Adrenal gland (tissue), 12 donors: ENCODE measurements around the gene FASN. TPM values are rescaled to one million over a fixed set of nuclear protein-coding genes. Genes with fewer than 3 reads are reported as not detected.

Source experiments
- DNase-seq, 7 donors: peaks; one replicate each; pipeline ENCODE4 v3.0.0-alpha.2; 2019 to 2020
- H3K27ac ChIP-seq, 5 donors: fragments of 200-600 bp; sonication (generic) in 4 of 5; 1 replicate in 3 of 5; 2 replicates in 2 of 5; pipeline versions ENCODE4 v1.5.1 to v1.8.0; 2016 to 2020; ENCODE audit warnings: mild to moderate bottlenecking in 1 of 5
- H3K27me3 ChIP-seq: fragments of 200-600 bp; 2 replicates; pipeline ENCODE4 v1.8.0; 2021
- H3K36me3 ChIP-seq, 2 donors: fragments of 200-600 bp; replicated peaks in 1 of 2; 1 replicate in 1 of 2; 2 replicates in 1 of 2; pipeline versions ENCODE4 v1.5.1 to v1.8.0; 2018 to 2022
- H3K4me1 ChIP-seq, 2 donors: fragments of 200-600 bp; replicated peaks in 1 of 2; 1 replicate in 1 of 2; 2 replicates in 1 of 2; pipeline versions ENCODE4 v1.5.1 to v1.8.0; 2018 to 2021
- H3K4me3 ChIP-seq, 4 donors: fragments of 200-600 bp; sonication (generic) in 3 of 4; one replicate each; pipeline ENCODE4 v1.5.1; 2016 to 2018
- H3K9me3 ChIP-seq, 3 donors: fragments of 200-600 bp; sonication (generic) in 1 of 3; replicated peaks in 1 of 3; 1 replicate in 2 of 3; 2 replicates in 1 of 3; pipeline versions ENCODE4 v1.5.1 to v1.8.0; 2016 to 2021
- POLR2A ChIP-seq, 2 donors: fragments of 450-650 bp; IDR thresholded peaks; one replicate each; pipeline ENCODE4 v1.6.1; 2017; ENCODE audit warnings: antibody characterized with exemption in 2 of 2, mild to moderate bottlenecking in 2 of 2, moderate library complexity in 1 of 2
- WGBS, 4 donors: extraction: QIAGEN DNeasy Blood & Tissue Kit in 2 of 4; methylation state at CpG; one replicate each; pipeline versions ENCODE4 v1.1.5 to v1.1.7; 2013 to 2017; 5-methylcytosine and 5-hydroxymethylcytosine counted together
- intact Hi-C, 2 donors: fragments of 100-400 bp; cut with DNase I; formaldehyde crosslinking; loops; one replicate each; pipeline versions ENCODE4 v1.14.1 to v1.15.0; 2022 to 2023
- polyA plus RNA-seq, 3 donors: library from polyadenylated mRNA; stranded (reverse); fragments of 200-250 nt in 2 of 3; fragments of 350-450 nt in 1 of 3; fragmentation: Illumina TruSeq in 1 of 3; extraction: RNeasy Lipid Tissue Mini Kit (QIAGEN cat#74804) in 1 of 3; gene quantifications; one replicate each; pipeline ENCODE4 v1.2.3, GENCODE V29; 2013 to 2014
- total RNA-seq, 9 donors: library from RNA; depleted of rRNA in 4 of 9; stranded (reverse); fragments of >200 nt in 4 of 9; fragments of 120-200 nt in 1 of 9; fragmentation: NEBNext Ultra II Directional in 1 of 9; extraction: Animal tissue kit (Norgen Biotek cat#: 25700) in 1 of 9; gene quantifications; one replicate each; pipeline versions ENCODE4 v1.1.0 to v1.2.4, GENCODE V29; 2013 to 2023
- TF ChIP-seq, protein P1 (sequence below), 6 experiments: fragments of 450-650 bp in 4 of 6; fragments of 200-600 bp in 2 of 6; sonication (generic) in 1 of 6; IDR thresholded peaks; 1 replicate in 5 of 6; 2 replicates in 1 of 6; pipeline versions ENCODE4 v1.5.1 to v1.8.0; 2016 to 2021; ENCODE audit warnings: antibody characterized with exemption in 6 of 6, mild to moderate bottlenecking in 2 of 6, moderate library complexity in 1 of 6
- donor health status: healthy with polysubstance abuse.
- donor health status: Bipolar disorder and iron deficiency.
- donor health status: DM: yes; HTN: yes; CAD: no.
- donor health status: DM: no; HTN: no; CAD: no.
- donor health status: DM: no; HTN: no; CAD: no.
- donor health status: DM: yes; HTN: yes; CAD: no.

FASN gene
- total and polyA plus RNA-seq, 12 donors = 18.9 to 276 (median 79.7) TPM

DNA sequence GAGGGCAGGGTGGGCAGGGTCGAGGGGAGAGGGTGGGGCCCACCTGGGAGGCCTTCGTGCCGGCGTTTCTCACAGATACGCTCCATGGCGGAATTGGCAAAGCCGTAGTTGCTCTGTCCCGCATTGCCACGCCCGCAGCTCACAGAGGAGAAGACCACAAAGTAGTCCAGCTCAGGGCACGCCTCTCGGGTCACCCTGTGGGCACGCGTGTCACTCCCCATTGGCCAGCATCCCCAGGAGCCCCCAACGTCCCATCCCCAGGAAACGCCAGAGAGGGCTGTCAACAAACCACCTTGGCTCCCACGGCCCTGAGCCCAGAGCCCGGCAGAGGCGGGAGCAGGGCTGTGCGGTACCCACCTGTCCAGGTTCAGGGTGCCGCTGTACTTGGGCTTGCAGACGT lies 16.1 kb downstream of the FASN start:
- no peaks in the 10 kb centered on the region for H3K27me3 ChIP-seq
- intact Hi-C loops = no loop called here
- TF ChIP-seq POLR2A (IDR thresholded peaks at IDR 0.05) = no peak
- TF ChIP-seq, protein P1, sequence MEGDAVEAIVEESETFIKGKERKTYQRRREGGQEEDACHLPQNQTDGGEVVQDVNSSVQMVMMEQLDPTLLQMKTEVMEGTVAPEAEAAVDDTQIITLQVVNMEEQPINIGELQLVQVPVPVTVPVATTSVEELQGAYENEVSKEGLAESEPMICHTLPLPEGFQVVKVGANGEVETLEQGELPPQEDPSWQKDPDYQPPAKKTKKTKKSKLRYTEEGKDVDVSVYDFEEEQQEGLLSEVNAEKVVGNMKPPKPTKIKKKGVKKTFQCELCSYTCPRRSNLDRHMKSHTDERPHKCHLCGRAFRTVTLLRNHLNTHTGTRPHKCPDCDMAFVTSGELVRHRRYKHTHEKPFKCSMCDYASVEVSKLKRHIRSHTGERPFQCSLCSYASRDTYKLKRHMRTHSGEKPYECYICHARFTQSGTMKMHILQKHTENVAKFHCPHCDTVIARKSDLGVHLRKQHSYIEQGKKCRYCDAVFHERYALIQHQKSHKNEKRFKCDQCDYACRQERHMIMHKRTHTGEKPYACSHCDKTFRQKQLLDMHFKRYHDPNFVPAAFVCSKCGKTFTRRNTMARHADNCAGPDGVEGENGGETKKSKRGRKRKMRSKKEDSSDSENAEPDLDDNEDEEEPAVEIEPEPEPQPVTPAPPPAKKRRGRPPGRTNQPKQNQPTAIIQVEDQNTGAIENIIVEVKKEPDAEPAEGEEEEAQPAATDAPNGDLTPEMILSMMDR (IDR thresholded peaks at IDR 0.05) = no peak
- no peaks in the 10 kb centered on the region for H3K9me3 ChIP-seq
- H3K4me1 ChIP-seq = no peaks in the 10 kb centered on the region
- peaks cover 0 to 84% of the 10 kb centered on the region in 2 donors for H3K36me3 ChIP-seq
- no peak overlapping the region for H3K4me3 ChIP-seq
- WGBS, 4 donors = 91 to 98% (median 93%) methylated on average over 19 to 22 of the region's 22 CpGs; no CpG with 5 or more reads in 1 of the 4 donors
- no peak overlapping the region for H3K27ac ChIP-seq
- no peak for DNase-seq

DNA sequence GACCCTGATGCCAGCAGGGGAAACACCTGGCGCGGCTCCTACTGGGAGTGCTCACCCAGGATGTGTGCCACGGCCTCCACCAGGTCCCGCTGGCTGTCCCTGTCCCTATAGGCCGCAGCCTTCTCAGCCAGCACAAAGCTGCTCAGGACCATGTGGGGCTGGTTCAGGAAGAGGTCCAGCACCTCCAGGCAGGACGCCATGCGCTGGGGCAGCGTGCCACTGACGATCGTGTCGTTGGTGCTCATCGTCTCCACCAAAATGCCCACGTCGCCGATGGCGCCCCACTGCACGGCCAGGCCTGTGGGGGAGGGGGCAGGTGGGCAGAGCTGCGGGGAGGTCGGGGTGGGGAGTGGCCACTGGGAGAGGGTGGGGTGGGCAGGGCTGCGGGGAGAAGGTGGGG lies 16.5 kb downstream of the FASN start:
- no peaks in the 10 kb centered on the region for H3K9me3 ChIP-seq
- no peak for DNase-seq
- no peaks in the 10 kb centered on the region for H3K27me3 ChIP-seq
- no peak overlapping the region for H3K27ac ChIP-seq
- peaks cover 0 to 80% of the 10 kb centered on the region in 2 donors for H3K36me3 ChIP-seq
- no peak for TF ChIP-seq POLR2A (IDR thresholded peaks at IDR 0.05)
- TF ChIP-seq, protein P1 (IDR thresholded peaks at IDR 0.05) = no peak
- intact Hi-C loops = no loop called here
- WGBS, 4 donors = 86 to 90% methylated on average over 19 to 20 of the region's 20 CpGs; no CpG with 5 or more reads in 2 of the 4 donors
- H3K4me1 ChIP-seq = no peaks in the 10 kb centered on the region
- H3K4me3 ChIP-seq = no peak overlapping the region

GRCh38 chr17:82080789-82081464 lies 17.1 kb downstream of the FASN start:
- 93 to 96% (median 95%) methylated on average over 33 to 44 of the region's 44 CpGs for WGBS, 4 donors
- H3K9me3 ChIP-seq = no peaks in the 10 kb centered on the region
- H3K36me3 ChIP-seq = peaks cover 0 to 73% of the 10 kb centered on the region in 2 donors
- H3K4me1 ChIP-seq = no peaks in the 10 kb centered on the region
- DNase-seq = no peak
- no peak for TF ChIP-seq POLR2A (IDR thresholded peaks at IDR 0.05)
- TF ChIP-seq, protein P1 (IDR thresholded peaks at IDR 0.05) = no peak
- no peaks in the 10 kb centered on the region for H3K27me3 ChIP-seq
- no peak overlapping the region for H3K4me3 ChIP-seq
- intact Hi-C loops = no loop called here
- no peak overlapping the region for H3K27ac ChIP-seq

DNA sequence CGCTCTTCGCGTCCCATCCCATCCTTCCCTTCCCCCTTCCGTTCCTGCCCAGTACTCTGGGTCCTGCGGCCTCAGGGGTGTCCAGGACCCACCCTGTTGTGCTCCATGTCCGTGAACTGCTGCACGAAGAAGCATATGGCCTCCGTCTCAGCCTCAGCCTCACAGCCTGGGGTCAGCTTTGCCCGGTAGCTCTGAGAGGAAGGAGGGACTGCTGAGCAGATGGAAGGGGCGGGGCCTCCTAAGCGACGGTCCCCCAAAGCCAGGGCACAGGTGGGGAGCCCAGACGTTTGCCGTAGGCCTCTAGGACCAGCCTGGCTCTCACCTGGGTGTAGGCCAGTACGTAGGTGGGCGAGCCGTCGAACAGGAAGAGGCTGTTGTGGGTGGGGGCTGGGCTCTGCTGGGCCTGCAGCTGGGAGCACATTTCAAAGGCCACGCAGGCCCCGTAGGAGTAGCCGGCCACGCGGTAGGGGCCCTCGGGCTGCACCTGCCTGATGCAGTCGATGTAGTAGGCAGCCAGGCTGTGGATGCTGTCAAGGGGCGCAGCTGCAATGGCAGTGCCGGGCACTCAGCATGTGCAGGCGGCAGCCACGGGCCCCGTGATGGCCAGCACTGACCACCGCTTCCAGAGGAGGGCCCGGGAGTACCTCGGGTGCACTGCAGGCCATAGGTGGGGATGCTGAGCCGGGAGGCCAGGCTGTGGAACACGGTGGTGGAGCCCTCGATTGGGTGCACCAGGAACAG lies 17.8 kb downstream of the FASN start:
- H3K27ac ChIP-seq = no peak overlapping the region
- H3K36me3 ChIP-seq = peaks cover 0 to 66% of the 10 kb centered on the region in 2 donors
- TF ChIP-seq, protein P1 (IDR thresholded peaks at IDR 0.05) = no peak
- TF ChIP-seq POLR2A (IDR thresholded peaks at IDR 0.05) = no peak
- no peaks in the 10 kb centered on the region for H3K27me3 ChIP-seq
- no peaks in the 10 kb centered on the region for H3K9me3 ChIP-seq
- intact Hi-C loops = no loop called here
- H3K4me1 ChIP-seq = no peaks in the 10 kb centered on the region
- 89 to 94% (median 92%) methylated on average over 10 to 36 of the region's 36 CpGs for WGBS, 4 donors
- no peak for DNase-seq
- H3K4me3 ChIP-seq = no peak overlapping the region
